HG02642 (cell line): ENCODE results near the gene UBE2S.

Experiments
- ATAC-seq: cut with Tn5 transposase; IDR thresholded peaks from one replicate; pipeline ENCODE4 v1.9.1; 2021; ENCODE audit warnings: mild to moderate bottlenecking; ENCODE audit not compliant: unreplicated experiment, poor library complexity

UBE2S gene

DNA sequence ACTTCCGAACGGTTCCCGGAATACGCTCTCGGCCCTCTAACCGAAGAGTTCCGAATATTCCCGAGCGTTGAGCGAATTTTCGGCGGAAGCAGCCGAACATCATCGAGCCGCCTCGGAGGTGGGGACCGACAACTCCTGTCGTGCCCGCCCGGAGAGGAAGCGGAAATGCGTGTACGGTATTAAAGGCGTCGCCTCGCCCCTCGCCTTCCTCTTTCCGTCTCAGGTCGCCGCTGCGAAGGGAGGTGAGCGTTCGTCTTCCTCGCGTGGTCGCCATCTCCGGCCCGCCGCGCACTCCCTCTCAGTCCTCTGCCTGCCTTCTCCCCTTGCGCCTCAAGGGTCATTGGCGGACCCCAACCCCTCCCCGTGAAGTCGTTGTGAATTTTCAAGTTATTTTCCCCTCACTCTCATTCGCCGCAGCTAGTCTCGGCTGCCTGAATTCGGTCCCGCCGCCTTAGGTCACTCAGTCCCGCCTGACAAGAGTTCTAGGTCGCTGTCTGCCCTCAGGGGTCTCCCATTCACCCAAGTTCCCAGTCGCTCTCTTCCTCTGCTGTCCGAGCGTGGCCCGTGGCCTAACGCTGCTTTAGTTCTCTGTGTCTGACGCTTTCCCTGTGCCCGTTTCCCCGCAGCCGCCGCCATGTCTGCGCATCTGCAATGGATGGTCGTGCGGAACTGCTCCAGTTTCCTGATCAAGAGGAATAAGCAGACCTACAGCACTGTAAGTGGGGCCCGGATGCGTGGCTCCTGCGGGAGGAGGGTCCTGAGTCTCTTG, 21.7 kb downstream of the UBE2S start, which contains the start of gene RPL28:
Gene RPL28 (plus strand): TSS at position 209 of the 769 bp plus-strand sequence. CDS start 426 bp downstream, at position 635.
- ATAC-seq: peak; percentile 77

GRCh38 chr19:55384920-55385723, 22.5 kb downstream of the UBE2S start:
- peak; percentile 57 for ATAC-seq

GRCh38 chr19:55384131-55384919, 23.3 kb downstream of the UBE2S start, which contains the start of gene TMEM238:
TMEM238 (minus strand) TSS chr19:55384292; CDS start chr19:55384259, 33 bp downstream.
- ATAC-seq: no peak

GRCh38 chr19:55383279-55384130, 24.1 kb downstream of the UBE2S start:
- no peak for ATAC-seq

DNA sequence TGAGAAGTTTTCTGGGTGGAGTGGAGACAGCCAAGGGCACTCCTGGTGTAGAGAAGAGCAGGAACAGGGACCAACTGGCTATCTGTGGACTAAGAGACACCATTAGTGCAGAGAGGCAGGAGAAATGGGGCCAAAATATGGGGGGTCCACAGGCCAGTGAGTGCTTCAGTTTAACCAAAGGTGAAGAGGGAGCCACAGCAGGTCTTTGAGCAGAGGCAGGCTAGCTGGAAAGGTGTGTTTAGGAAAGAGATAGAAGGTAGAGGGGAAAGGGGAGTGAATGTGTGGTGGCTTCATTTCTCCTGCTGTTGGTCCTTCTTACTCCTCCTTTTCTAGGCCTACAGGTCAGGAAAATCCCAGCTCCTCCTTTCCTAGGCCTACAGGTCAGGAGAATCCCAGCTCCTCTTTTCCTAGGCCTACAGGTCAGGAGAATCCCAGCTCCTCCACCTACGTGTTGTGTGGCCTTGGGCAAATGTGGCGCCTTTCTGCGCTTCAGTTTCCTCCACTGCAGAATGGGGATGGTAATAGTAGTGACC, 25.0 kb downstream of the UBE2S start:
- ATAC-seq: no peak

GRCh38 chr19:55382013-55382412, 25.6 kb downstream of the UBE2S start:
- ATAC-seq: no peak

GRCh38 chr19:55379174-55379573, 28.4 kb downstream of the UBE2S start:
- no peak for ATAC-seq

GRCh38 chr19:55377356-55378131, 30.0 kb downstream of the UBE2S start:
- ATAC-seq: no peak

- no peak for ATAC-seq
These were observed 31.2 kb downstream of the UBE2S start, which contains the start of gene TMEM190 for GRCh38 chr19:55376241-55376933. TMEM190 (plus strand) TSS chr19:55376826; CDS start chr19:55376854, 28 bp downstream.

DNA sequence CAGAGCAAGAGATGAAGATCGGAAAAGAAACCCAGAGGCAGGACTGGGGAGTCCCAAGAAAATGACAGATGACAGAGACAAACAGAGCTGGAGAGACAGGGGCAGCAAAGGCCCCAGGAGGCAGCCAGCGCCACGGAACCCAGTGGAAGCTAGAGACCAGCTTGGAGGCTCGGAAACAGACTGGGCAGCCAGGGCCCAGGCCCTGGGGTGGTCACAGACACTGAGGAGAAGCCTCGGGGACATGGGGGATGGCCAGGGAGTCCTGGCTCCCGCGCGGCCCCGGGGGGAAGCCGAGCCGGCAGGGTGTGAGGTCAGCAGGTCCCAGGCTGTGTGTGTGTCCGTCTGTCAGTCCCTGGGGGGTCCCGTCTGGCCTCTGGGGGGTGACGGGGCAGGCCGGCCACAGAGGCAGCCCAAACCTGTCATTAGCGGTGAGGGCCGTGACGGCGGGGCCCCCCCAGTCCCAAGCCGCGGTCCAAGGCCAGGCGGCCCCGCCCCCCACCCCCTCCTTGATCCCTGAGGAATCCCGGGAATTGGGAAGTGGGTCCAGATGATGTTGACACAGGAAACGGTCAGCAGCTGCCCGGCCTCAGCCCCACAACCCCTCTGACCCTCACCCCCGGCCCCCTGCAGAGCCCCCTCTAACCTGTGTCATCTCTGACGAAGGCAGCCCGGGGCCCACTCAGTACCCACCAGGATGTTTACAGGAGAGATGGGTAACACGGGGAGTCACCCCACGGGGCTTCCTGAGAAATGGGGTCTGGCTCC, 33.4 kb downstream of the UBE2S start:
- ATAC-seq: no peak

GRCh38 chr19:55373306-55373992, 34.1 kb downstream of the UBE2S start:
- ATAC-seq: no peak

DNA sequence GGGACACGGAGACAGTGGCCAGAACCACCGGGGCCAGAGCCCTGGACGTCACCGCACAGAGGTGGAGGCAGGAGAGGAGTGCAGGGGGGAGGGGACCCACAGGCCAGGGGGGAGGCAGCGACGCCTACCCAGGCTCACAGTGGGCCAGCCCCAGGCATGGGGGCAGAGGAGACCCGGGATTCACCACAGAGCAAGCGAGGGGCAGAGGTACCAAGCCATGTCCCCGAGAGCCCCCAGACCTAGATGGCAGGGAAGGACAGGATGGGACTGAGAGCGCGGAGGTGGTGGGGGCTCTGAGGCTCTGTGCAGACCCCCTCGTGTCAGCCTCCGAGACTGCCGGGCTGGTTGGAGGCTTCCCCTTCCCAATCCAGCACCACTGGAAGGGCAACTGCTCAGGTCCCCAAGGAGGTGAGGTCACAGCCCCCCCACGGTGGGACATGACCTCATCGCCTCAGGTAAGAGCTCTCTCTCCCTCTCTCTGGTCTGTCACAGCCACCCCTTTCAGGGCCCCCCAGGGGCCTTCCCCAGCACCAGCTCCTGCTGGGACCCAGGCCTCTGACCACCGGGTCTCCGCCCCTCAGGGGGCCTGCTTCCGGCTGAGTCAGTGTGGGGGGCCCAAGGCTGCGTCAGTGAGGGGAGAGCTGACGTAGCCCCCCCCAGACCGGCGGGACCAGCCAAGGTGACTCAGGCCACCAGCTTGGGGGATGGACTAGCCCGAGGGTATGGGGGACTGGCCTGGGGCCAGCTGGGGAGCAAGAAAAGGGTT, 35.1 kb downstream of the UBE2S start:
- ATAC-seq: no peak

DNA sequence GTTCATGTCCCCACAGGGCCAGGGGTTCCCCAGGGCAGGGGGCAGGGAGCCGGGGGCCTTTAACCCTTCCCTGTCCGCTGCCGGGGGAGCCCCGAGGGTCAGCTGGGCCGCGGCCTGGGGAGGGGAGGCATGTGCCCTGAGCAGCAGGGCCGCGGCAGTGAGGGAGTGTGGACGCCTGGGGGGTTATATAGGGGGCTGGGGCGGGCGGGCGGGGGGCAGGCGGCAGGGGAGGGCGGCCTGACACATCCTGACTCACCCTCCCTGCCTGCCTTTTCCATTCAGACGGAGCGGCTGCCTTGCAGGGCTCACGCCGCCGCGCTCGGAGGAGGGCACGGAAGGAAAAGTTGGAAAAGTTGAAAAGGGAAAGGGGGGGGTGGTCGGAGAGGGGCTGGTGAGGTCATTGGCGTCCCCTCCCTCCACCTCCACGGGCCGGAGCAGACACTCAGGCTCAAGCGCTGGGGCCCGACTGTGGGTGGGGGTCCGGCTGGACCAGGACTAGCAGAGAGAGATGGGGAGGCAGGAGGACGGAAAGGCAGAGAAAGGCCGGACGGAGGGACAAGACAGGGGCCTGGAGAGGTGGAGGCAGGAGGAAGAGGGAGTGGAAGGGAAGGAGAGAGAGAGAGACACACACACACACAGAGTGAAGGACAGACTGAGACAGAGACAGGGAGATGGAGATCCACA, 37.1 kb downstream of the UBE2S start, which contains the start of gene IL11:
Gene IL11 (minus strand): TSS at position 159 of the 684 bp plus-strand sequence. CDS start 153 bp downstream, at position 6.
- ATAC-seq: no peak

DNA sequence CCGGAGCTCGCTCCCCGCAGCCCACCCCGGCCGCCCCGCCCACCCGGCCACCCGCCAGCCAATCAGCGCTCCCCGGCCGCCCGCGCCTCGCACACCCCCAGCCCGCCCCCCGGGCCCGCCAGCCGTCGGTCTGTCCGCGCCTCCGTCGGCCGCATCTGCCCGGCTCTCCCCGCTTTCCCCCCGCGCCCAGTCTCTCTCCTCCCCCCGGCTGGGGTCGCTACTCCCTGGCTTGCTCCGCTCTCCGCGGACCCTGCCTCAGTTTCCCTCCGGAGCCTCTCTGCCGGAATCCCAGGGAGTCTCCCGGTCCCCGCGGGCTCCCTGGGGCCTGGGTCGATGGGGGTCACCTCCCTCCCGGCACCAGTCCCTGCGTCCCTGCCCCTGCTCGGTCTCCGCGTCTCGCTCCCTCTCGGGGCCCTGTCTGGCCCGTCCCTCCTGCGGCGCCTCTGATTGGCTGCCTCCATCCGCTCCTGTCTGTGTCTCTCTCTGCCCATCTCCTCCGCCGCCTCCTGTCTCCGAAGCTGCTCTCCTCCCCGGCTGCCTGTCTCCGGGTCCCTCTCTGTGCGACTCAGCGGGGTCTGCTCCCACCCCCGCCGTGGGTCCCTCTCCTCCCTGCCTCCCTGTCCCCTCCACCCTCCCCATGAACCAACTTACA, 37.8 kb downstream of the UBE2S start:
- no peak for ATAC-seq
